Liver (tissue), 3 donors: ENCODE data around the gene RGCC.
"Not testable (repeated sequence)": the region's sequence is repeated elsewhere in the genome, so short reads cannot be mapped to it uniquely, and the experiment has no call there.

Source experiments
- FOXA1 ChIP-seq: IDR thresholded peaks from 2 replicates; pipeline ENCODE4 v1.6.1; 2016; ENCODE audit warnings: antibody characterized with exemption
- RAD21 ChIP-seq, 2 donors: IDR thresholded peaks; 2 replicates each; pipeline ENCODE4 v1.6.1; 2016; ENCODE audit warnings: antibody characterized with exemption in 2 of 2, mild to moderate bottlenecking in 2 of 2
- SP1 ChIP-seq: IDR thresholded peaks from 2 replicates; pipeline ENCODE4 v1.6.1; 2018; ENCODE audit warnings: antibody characterized with exemption, mild to moderate bottlenecking
- TAF1 ChIP-seq: conservative IDR thresholded peaks from 2 replicates; pipeline ENCODE4 v1.6.1; 2016; ENCODE audit warnings: antibody characterized with exemption, mild to moderate bottlenecking
- TF ChIP-seq, protein P1 (sequence below): fragments of 150-350 bp; IDR thresholded peaks from 2 replicates; pipeline ENCODE4 v1.5.1; 2017; ENCODE audit warnings: improper control_type of control experiment, low read depth, low read length; ENCODE audit not compliant: missing input control
- donor health status: healthy.
- donor health status: healthy.

DNA sequence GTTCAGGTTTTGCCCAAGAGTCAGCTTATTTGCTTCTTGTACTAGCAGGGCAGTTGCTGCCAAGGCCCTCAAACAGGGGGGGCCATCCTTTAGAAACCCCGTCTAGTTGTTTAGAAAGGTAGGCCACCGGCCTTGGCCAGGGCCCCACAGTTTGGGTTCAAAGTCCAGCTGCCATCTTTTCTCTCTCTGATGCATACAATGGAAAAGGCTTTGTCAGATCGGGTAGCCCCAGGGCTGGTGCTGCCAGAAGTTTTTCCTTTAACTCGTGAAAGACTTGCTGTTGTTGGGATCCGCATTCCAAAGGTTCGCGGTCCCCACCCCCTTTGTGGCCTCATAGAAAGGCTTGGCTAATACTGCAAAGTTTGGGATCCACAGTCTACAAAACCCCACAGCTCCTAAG is 35.4 kb upstream of the RGCC start:
- TF ChIP-seq SP1; FOXA1; TAF1; RAD21 (IDR thresholded peaks at IDR 0.05): not testable (repeated sequence)
- TF ChIP-seq, protein P1, sequence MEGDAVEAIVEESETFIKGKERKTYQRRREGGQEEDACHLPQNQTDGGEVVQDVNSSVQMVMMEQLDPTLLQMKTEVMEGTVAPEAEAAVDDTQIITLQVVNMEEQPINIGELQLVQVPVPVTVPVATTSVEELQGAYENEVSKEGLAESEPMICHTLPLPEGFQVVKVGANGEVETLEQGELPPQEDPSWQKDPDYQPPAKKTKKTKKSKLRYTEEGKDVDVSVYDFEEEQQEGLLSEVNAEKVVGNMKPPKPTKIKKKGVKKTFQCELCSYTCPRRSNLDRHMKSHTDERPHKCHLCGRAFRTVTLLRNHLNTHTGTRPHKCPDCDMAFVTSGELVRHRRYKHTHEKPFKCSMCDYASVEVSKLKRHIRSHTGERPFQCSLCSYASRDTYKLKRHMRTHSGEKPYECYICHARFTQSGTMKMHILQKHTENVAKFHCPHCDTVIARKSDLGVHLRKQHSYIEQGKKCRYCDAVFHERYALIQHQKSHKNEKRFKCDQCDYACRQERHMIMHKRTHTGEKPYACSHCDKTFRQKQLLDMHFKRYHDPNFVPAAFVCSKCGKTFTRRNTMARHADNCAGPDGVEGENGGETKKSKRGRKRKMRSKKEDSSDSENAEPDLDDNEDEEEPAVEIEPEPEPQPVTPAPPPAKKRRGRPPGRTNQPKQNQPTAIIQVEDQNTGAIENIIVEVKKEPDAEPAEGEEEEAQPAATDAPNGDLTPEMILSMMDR: not testable (repeated sequence)
